Germinal center (tissue), 1 donor: ENCODE data around the gene FAM3D.
"Not testable (repeated sequence)": the region's sequence is repeated elsewhere in the genome, so short reads cannot be mapped to it uniquely, and the experiment has no call there.

ENCODE experiments used
- DNase-seq: peaks from one replicate; pipeline ENCODE4 v3.0.0; 2012; ENCODE audit warnings: mixed read lengths, low spot score

The FAM3D gene

GRCh38 chr3:58666683-58667082 lies at the start of gene FAM3D:
Gene FAM3D (minus strand): TSS chr3:58666774. CDS start chr3:58655563, 11,211 bp downstream.
- DNase-seq: no peak

- no peak for DNase-seq
Measured at GRCh38 chr3:58713715-58714401, 47.3 kb upstream of the FAM3D start.

- DNase-seq: no peak
Measured at GRCh38 chr3:58711871-58712270, 45.3 kb upstream of the FAM3D start.

- not testable (repeated sequence) for DNase-seq
Measured at GRCh38 chr3:58708983-58709382, 42.4 kb upstream of the FAM3D start.

GRCh38 chr3:58708116-58708791 lies 41.7 kb upstream of the FAM3D start:
- no peak for DNase-seq

GRCh38 chr3:58707390-58707930 lies 40.9 kb upstream of the FAM3D start:
- no peak for DNase-seq

GRCh38 chr3:58706395-58707167 lies 40.0 kb upstream of the FAM3D start:
- DNase-seq: no peak

GRCh38 chr3:58704745-58705144 lies 38.2 kb upstream of the FAM3D start:
- DNase-seq: no peak

- not testable (repeated sequence) for DNase-seq
Measured at GRCh38 chr3:58704304-58704703, 37.7 kb upstream of the FAM3D start.

- DNase-seq: no peak
Measured at GRCh38 chr3:58698246-58698645, 31.7 kb upstream of the FAM3D start.

- DNase-seq: no peak
Measured at GRCh38 chr3:58697561-58697960, 31.0 kb upstream of the FAM3D start.

- not testable (repeated sequence) for DNase-seq
Measured at GRCh38 chr3:58696813-58697212, 30.2 kb upstream of the FAM3D start.

- DNase-seq: no peak
Measured at GRCh38 chr3:58696093-58696492, 29.5 kb upstream of the FAM3D start.

GRCh38 chr3:58695284-58695683 lies 28.7 kb upstream of the FAM3D start:
- DNase-seq: not testable (repeated sequence)

- no peak for DNase-seq
Measured at GRCh38 chr3:58693940-58694850, 27.6 kb upstream of the FAM3D start.

GRCh38 chr3:58692484-58692883 lies 25.9 kb upstream of the FAM3D start:
- no peak for DNase-seq

GRCh38 chr3:58691997-58692396 lies 25.4 kb upstream of the FAM3D start:
- no peak for DNase-seq

- no peak for DNase-seq
Measured at GRCh38 chr3:58690490-58690889, 23.9 kb upstream of the FAM3D start.

- no peak for DNase-seq
Measured at GRCh38 chr3:58688574-58688973, 22.0 kb upstream of the FAM3D start.

GRCh38 chr3:58686847-58687246 lies 20.3 kb upstream of the FAM3D start:
- no peak for DNase-seq

- DNase-seq: no peak
Measured at GRCh38 chr3:58685641-58686040, 19.1 kb upstream of the FAM3D start.

- DNase-seq: no peak
Measured at GRCh38 chr3:58683466-58683865, 16.9 kb upstream of the FAM3D start.
